DND-41 (cell line): Measurements from ENCODE around the gene ALCAM.

ENCODE experiments used
- ATAC-seq: fragments of 200-7000 bp; cut with Tn5 transposase; 3 replicates; pipeline ENCODE4 v1.9.1; 2021; ENCODE audit warnings: low read depth; ENCODE audit not compliant: insufficient read depth
- DNase-seq: peaks from one replicate; pipeline ENCODE4 v3.0.0-alpha.2; 2020
- H2AFZ ChIP-seq: 2 replicates; pipeline ENCODE4 v1.6.0; 2012; ENCODE audit warnings: low read depth, low read length
- H3K27ac ChIP-seq: 2 replicates; pipeline ENCODE4 v1.5.1; 2012; ENCODE audit warnings: low read length, inconsistent platforms
- H3K27me3 ChIP-seq: fragments of 200-600 bp; sonication (generic); 2 replicates; pipeline ENCODE4 v1.6.0; 2012; ENCODE audit warnings: low read length, mild to moderate bottlenecking, inconsistent platforms; ENCODE audit not compliant: insufficient read depth, poor library complexity
- H3K36me3 ChIP-seq: 2 replicates; pipeline ENCODE4 v1.5.1; 2012; ENCODE audit warnings: low read length, inconsistent platforms; ENCODE audit not compliant: insufficient read depth
- H3K4me1 ChIP-seq: 2 replicates; pipeline ENCODE4 v1.5.1; 2012; ENCODE audit warnings: mild to moderate bottlenecking, low read length; ENCODE audit not compliant: insufficient read depth
- H3K4me2 ChIP-seq: 2 replicates; pipeline ENCODE4 v1.6.0; 2012; ENCODE audit warnings: mild to moderate bottlenecking, moderate library complexity, low read length, inconsistent platforms; ENCODE audit not compliant: insufficient read depth
- H3K4me3 ChIP-seq, 2 experiments: fragments of 200-600 bp in 1 of 2; shearing (Covaris generic) in 1 of 2; 2 replicates each; pipeline ENCODE4 v1.5.1; 2012 to 2016; ENCODE audit warnings: inconsistent platforms in 2 of 2, low read length in 2 of 2, mild to moderate bottlenecking in 2 of 2, low read depth in 1 of 2, moderate library complexity in 1 of 2
- H3K79me2 ChIP-seq: 2 replicates; pipeline ENCODE4 v1.6.0; 2012; ENCODE audit warnings: low read length, inconsistent platforms; ENCODE audit not compliant: insufficient read depth
- H3K9ac ChIP-seq: 2 replicates; pipeline ENCODE4 v1.6.0; 2012; ENCODE audit warnings: low read depth, mild to moderate bottlenecking, inconsistent platforms, low read length, moderate library complexity
- H3K9me3 ChIP-seq: 2 replicates; pipeline ENCODE4 v1.5.1; 2012; ENCODE audit warnings: low read length, moderate library complexity, mild to moderate bottlenecking, inconsistent platforms; ENCODE audit not compliant: insufficient read depth, severe bottlenecking
- H4K20me1 ChIP-seq: 2 replicates; pipeline ENCODE4 v1.6.0; 2012; ENCODE audit warnings: low read length; ENCODE audit not compliant: insufficient read depth
- CTCF ChIP-seq: IDR thresholded peaks from 2 replicates; pipeline ENCODE4 v1.5.1; 2012; ENCODE audit warnings: borderline replicate concordance, low read length, moderate library complexity, mild to moderate bottlenecking; ENCODE audit not compliant: poor library complexity, severe bottlenecking; ENCODE audit errors: extremely low read depth
- EZH2 ChIP-seq: IDR thresholded peaks from 3 replicates; pipeline ENCODE4 v1.6.1; 2012; ENCODE audit warnings: borderline replicate concordance, low read depth, mild to moderate bottlenecking, moderate library complexity, low read length, inconsistent platforms; ENCODE audit not compliant: severe bottlenecking

Gene ALCAM

DNA sequence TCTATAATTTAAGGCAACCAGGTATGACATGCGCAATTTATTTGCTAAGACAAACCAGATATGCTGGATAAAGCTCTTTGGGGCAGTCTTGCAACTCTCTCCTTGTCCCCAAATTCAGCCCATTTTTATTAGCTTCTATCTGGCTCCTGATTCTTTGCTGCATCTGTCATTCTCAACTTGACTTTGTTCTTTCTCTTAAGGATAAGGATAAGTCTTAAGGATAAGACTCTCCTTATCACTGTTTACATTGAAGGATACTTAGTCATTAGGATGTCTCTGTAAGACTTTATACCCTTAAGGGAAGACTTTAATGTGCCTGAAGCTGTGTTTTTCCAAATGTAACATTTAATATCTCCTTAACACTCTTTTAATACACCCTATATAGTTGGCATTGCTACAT lies 49.2 kb downstream of the ALCAM start:
- Histone ChIP-seq H4K20me1 (no peaks in the 10 kb centered on the region), H3K36me3 (no peaks in the 10 kb centered on the region), H3K27me3 (no peaks in the 10 kb centered on the region), H3K4me3 (no peak overlapping the region), H3K4me2 (no peak overlapping the region), H3K9me3 (no peaks in the 10 kb centered on the region), H3K4me1 (no peaks in the 10 kb centered on the region), H3K27ac (no peak overlapping the region), H3K9ac (no peak overlapping the region), H2AFZ (no peak overlapping the region), H3K79me2 (no peaks in the 10 kb centered on the region)
- no peak for TF ChIP-seq EZH2
- TF ChIP-seq CTCF, result no peak
- DNase-seq (no peak), ATAC-seq (no peak)

- ATAC-seq (no peak), DNase-seq (no peak)
These were observed 51.0 kb downstream of the ALCAM start for GRCh38 chr3:105417525-105418289.

DNA sequence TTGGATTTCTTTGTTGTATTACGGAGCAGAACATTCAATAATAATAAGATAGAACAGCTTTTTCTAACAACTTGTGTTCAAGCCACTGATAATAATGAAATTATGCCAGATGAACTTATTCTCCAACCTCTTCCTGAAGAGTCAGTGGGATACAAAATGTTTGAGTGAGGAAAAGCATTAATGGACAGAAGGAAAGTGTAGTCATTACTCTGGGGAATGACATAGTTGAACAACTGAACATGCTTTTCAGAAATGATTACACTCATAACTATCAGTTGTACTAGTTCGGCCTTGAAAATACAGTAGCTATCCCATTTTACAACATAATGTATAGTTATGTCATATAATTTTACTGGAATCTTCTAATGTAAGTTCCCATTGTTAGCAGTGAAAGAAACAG lies 55.9 kb downstream of the ALCAM start:
- DNase-seq (no peak), ATAC-seq (no peak)
- Histone ChIP-seq H3K4me1 (no peaks in the 10 kb centered on the region), H3K79me2 (no peaks in the 10 kb centered on the region), H3K9me3 (no peaks in the 10 kb centered on the region), H3K27ac (no peak overlapping the region), H3K4me3 (no peak overlapping the region), H3K36me3 (no peaks in the 10 kb centered on the region), H4K20me1 (no peaks in the 10 kb centered on the region), H3K27me3 (no peaks in the 10 kb centered on the region), H3K4me2 (no peak overlapping the region), H2AFZ (no peak overlapping the region), H3K9ac (no peak overlapping the region)
- TF ChIP-seq CTCF (no peak), EZH2 (no peak)

More at GRCh38 chr3:105417525-105418289, 51.0 kb downstream of the ALCAM start:
- Histone ChIP-seq H3K4me2 (no peak overlapping the region), H3K9me3 (no peaks in the 10 kb centered on the region), H3K36me3 (no peaks in the 10 kb centered on the region), H3K4me1 (no peaks in the 10 kb centered on the region), H3K9ac (no peak overlapping the region), H4K20me1 (no peaks in the 10 kb centered on the region), H2AFZ (no peak overlapping the region), H3K27me3 (no peaks in the 10 kb centered on the region), H3K27ac (no peak overlapping the region), H3K79me2 (no peaks in the 10 kb centered on the region), H3K4me3 (no peak overlapping the region)
- TF ChIP-seq CTCF, result no peak
- no peak for TF ChIP-seq EZH2
